Muscle of back (tissue), 11 donors: ENCODE measurements around the gene PRKAG2. TPM values are rescaled to one million over a fixed set of nuclear protein-coding genes. Genes with fewer than 3 reads are reported as not detected.

Experiments
- DNase-seq, 3 donors: peaks; one replicate each; pipeline versions ENCODE4 v3.0.0 to v3.0.0-alpha.2; 2013
- polyA plus RNA-seq, 10 donors: library from polyadenylated mRNA; unstranded; fragments of 120-200 nt; gene quantifications; one replicate each; pipeline ENCODE4 v1.2.1, GENCODE V29; 2013; ENCODE audit not compliant: insufficient read length in 10 of 10

Gene PRKAG2
- polyA plus RNA-seq, 10 donors: 11.5 to 17.2 (median 15.0) TPM

DNA sequence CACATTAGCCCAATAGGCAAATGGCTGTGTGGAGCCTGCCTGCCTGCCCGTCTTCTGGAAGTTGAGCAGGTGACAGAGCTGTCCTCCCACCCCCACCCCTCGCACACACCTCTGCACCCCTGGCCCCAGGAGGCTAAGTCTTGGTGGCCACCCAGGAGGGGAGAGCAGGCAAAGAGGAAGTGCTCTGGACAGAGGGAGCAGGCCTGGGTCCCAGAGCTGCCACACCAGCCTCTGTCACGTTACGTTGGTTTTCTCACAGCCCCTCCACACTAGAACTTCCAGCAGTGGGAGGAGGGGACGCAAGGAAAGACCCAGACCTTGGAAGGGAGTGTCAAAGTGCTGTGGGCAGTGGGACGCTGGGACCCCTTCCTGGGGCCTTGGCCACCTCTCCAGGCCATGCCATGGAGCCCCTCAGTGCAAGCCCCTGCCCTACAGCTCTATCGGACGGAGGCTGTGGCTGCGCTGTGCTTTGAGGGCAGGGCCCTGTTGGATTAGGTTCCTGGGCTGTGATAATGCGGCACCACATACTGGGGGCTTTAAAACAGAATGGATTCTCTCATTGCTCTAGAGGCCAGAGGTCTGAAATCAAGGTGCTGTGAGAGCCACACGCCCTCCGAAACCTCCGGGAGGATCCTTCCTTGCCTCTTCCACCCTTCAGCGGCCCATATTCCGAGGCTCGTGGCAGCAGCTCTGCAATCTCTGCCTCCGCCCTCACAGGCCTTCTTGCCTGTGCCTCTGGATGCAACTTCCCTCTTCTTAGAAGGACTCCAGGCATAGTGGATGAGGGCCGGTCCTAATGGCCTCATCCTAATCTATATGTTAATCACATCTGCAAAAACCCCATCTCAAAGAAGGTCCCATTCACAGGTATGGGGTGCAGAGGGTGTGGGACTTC, 9.9 kb downstream of the PRKAG2 start:
- no peak for DNase-seq

DNA sequence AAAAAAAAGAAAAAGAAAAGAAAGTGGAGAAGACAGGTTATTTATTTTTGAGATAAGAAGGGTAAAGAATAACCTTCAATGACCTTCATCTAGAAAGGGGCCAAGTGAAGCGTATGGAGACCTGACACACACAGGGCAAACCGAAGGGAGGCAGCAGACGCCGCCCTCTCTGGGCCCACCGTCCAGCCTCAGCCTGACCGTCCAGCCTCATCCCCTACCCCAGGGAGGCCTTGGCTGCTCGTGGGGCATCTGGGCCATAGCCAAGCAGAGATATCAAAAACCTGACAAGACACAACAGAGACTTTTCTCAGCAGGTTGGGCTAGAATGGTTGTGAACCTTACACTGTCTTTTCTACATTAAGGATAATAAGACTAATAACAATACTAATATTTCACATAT, 10.9 kb downstream of the PRKAG2 start:
- DNase-seq: no peak

DNA sequence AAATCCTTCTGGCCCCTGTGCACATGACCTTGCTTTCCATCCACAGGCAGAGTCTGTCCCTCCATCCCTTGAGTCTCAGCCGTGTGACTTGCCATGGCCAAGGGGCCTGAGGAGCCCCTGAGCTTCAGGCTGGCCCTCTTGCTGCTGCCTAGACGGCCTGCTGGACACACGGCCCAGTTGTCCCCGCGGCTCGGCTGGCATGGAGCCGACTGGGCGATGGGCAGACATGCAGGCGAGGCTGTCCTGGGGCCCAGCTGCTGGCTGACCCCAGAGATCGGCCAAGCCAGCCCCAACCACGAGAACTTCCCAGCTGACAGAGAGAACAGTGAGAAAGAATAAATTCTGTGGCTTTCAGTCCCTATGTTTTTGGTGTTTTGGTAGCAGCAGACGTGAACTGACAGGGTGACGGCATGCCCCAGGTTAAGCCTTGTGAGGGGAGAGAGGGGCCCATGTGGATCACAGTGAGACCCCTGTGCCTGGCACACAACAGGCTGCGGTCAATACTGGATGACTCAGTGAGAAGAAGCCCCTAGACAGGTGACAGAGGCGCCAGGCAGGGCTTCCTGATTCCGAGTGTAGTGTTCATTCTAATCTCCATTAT, 11.7 kb downstream of the PRKAG2 start:
- DNase-seq: no peak

DNA sequence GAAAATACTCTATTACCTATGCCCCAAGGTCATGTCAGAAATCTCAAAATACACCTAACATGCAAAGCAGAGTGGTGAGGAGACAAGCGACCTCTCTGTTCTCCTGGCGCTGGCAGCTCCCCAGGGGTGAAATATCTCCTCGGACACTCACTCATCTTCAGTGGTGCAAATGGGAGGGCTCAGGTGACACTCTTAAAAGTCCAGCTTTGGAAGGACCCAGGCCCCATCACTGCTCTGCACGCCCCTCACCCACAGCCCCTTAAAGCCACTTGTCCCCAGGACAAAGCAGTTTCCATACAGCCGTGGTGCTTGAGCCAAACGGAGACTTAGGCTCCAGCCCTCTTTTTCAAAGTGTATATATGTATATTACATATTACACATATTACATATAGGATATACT, 12.4 kb downstream of the PRKAG2 start:
- DNase-seq: no peak

DNA sequence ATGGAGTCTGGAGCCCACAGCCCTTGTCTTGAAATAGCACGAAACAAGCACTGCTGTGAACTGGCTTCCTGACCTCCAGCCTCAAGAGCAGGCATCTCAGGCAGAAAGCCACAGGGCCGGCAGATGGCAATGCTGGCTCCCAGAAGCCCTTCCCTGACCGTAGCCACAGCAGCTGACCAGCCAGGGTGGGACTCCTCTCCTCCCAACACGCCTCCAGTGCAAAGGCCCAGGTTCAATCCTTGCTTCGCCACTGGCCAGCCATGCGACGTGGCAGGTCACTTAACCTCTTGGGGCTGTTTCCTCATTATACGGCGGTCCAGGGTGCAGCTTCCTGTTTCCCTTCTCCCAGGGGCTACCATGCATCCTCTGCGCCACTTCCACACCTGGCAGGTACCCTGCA, 12.8 kb downstream of the PRKAG2 start:
- DNase-seq: no peak

DNA sequence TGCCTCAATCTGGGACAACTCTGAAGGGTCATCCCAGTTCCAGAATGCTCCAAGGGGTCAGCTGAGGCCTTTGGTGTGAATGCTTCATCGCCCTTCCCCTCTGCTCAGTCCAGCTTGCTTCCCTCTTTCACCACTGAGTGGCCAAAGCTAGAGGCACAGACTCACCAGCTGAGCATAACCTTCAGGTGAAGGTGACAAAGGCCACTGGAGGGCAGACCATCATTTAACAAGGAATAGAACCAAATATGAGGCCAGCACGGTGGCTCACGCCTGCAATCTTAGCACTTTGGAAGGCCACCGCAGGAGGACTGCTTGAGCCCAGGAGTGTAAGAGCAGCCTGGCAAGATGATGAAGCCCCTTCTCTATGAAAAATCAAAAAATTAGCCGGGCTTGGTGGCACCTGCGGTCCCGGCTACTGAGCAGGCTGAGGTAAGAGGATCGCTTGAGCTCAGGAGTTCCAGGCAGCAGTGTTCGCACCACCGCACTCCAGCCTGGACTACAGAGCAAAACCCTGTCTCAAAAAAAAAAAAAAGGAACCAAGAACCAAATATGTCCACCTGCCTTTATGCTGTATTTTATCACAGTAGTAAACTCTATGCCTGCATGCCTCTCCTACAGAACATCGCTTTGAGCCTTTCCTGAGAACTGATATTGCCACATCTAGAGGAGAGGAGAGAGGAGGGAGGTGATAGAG, 13.4 kb downstream of the PRKAG2 start:
- DNase-seq: no peak

DNA sequence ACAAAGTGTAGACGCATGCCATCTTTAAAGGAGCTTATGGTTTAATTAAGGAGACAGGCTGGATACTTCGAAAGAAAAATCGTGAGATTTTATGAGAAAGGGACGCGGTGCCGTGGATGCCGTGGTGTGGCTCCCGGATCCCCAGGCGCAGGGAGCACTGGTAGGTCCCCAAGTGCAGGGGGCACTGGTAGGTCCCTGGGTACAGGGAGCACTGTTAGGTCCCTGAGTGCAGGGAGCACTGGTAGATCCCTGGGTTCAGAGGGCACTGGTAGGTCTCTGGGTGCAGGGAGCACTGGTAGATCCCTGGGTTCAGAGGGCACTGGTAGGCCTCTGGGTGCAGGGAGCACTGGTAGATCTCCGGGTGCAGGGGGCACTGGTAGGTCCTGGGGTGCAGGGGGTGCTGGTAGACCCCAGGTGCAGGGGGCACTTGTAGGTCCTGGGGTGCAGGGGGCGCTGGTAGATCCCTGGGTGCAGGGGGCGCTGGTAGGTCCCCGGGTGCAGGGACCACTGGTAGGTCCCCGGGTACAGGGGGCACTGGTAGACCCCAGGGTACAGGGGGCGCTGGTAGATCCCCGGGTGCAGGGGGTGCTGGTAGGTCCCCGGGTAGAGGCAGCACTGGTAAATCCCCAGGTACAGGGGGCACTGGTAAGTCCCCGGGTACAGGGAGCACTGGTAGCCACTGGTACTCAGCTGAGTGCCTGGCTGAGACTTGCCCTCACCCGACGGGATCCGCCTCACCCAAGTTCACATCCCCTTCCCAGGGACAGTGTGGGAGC, 14.1 kb downstream of the PRKAG2 start:
- no peak for DNase-seq

DNA sequence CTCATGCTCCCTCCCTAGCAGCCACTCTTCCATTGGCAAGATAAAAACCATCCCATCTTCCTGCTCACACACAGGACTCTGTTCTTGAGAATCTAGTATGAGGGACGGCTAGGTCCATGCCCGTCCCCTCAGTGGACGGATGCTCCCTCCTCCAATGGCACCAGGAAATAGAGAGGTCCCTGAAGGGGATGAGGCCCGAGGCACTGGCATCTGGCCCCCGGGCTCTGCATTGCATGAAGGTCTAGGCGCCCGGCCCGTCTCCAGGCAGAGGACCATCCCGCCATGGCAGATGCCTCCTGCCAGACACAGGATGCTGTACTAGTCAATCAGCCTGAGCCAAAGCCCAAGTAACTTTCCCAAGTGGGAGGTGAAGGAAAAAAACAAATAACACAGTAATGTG, 15.0 kb downstream of the PRKAG2 start:
- no peak for DNase-seq

DNA sequence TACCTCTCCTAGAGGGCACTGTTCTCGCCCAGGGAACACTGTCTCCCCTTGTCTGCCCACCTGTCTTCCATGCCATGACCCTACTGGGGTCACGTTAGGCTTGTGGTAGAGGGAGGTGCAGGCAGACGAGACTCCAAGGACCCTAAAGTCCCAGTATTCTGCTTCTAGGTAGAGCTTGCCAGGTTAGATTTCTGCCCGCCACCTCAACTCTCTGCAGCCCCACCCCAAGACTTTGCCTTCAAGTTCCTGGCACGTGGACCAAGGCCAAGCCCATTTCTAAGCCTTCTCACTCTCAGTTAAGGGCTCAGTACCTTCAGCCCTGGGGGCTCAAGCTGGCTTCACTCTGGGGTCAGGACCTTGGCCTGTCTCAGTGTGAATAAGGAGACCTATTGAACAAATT, 16.1 kb downstream of the PRKAG2 start:
- no peak for DNase-seq

DNA sequence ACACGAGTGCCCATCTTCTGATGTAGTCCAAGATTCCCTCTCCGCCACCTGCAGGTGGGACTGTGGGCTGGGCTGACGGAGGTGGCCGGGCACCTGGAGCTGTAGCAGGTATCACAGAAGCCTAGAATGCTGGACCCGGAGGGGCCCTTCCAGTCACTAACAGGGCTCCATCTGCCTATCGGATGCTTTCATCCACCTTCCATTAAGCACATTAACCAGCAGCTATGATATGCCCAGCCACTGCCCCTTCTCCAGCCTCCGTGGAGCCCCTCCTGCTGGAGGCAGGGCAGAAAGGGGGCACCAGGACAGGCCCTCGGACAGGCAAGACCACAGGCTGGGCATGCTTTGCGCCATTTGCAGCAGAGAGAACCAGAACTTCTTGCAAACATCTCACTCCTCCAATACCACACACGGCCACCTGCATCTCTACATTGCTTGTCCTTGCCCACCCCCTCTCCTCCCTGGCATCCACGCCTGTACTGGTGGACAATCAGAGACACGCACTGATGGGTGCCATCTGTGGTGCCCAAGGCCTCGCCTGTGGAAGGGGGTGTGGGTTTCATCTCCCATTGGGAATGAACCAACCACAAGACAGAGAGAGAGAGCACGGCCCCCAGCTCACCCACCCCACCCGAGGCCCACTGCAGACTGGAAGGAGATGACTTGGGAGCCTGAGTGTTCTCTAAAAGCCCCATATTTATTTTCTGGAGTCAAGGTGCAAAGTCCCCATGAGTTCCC, 16.8 kb downstream of the PRKAG2 start:
- no peak for DNase-seq

DNA sequence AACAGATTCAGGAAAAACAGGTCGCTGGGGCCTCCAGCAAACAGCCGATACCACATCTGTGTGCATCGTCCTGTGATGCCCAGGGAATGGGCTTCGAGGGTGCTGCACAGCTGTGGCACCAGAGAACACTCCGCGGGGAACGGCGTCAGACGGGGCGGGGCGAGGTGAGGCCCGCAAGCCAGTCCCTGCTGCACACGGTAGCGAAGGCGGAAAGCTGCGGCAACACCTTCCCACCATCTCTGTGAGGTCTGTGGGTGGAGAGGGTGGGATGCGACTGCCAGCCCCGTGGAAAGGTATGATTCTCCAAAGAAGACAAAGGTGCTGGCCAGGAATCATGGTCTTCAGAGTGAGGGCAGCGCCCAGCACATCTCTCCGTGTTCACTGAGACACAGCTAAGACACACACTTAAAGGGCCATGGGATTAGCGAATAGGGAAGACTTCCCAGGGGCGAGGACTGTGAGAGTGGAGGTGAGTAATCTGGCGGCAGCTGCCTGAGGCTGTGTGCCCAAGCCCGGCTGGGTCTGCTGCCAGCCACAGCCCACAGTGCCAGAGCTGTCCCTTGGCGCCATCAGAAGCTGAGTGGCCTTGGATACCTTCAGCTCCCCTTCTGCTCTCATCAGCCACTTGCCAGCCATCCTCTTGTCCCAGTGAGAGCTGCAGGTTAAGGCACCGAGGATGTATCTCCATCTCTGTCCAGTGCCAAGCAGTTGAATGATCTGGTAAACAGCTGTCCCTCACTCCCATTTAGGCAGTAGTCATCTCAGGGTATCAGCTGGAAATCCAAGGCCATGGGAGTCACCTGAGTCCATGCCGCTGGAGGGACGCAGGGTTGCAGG, 17.6 kb downstream of the PRKAG2 start:
- no peak for DNase-seq

DNA sequence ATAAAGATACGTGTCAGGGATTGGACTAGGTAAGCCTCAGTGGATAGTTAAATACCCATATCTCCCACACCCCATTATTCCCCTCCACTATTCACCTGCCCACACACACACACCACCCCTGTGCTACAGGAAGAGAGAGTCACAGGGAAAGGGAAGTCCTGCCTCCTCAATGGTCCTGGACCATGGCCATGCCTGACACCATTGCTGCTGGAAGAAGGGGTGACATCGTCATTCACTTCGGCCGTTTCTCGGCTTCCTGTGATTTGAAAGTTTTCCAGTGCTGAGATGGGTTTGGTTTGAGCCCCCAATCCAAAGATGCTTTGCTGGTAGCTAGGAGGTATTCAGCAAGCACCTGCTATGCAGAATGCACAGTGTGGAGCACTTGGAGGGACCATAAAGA, 18.5 kb downstream of the PRKAG2 start:
- DNase-seq: no peak

DNA sequence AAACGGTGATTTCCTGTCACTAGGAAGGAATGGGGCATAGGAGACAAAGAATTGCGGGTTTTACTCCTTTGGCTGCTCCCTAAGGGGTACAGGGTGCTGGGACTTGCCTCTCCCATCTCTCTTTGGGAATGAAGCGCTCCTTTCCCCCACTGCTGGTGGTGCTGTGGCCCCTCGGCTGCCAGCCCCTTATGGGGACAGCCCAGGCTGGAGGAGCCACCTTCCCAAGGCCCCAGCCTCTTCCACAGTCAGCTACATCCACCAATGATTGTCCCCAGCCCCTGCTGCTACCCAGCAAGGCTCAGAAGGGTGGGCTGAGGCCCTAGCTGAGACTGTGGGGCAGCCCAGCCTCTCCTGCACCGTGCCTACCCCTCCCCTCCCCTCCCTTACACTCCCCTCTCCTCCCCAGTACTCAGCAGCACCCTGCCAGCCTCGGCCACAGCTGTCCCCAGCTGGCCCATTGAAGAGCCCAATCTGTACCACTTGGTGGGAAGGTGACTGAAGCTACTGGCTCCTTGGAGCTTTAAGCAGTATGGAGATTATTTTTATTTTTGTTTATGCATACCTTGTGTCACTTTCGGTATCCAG, 19.0 kb downstream of the PRKAG2 start:
- DNase-seq: no peak

DNA sequence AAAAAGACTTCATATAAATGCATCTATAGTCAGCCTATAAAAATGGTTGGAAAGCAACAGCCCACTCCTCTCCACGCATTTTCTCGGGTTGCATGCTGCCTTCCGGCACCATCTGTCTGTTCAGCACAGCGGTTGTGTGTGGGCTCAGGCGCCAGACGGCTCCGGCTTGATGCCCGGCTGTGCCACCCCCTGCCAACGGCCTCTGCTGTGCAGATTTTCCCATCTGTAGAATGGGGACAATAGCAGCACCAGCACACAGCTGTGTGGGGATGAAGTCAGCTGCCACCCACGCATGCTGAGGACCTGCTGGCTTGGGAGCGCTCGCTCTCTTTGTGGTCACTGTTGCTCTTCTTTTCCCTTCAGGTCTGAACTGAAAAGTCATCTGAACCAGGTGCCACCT, 19.5 kb downstream of the PRKAG2 start:
- DNase-seq: no peak

DNA sequence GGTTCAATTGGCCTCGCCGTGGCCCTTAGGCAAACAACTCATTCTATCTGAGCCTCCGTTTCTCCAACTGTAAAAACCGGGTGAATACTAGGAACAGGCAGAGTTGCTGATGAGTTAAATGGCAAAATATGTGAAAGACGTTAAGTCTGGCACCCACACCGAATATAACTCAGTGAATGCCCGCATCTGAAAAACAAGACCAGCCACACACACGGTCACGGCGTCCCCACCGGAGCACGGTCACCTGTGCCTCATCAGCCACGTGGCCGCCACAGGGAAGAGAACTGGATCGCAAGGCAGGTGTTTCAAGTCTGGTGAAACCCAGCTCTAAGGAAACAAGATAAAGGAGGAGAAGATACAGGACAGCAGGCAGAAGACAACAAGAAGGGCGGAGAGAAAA, 20.4 kb downstream of the PRKAG2 start:
- DNase-seq: no peak

DNA sequence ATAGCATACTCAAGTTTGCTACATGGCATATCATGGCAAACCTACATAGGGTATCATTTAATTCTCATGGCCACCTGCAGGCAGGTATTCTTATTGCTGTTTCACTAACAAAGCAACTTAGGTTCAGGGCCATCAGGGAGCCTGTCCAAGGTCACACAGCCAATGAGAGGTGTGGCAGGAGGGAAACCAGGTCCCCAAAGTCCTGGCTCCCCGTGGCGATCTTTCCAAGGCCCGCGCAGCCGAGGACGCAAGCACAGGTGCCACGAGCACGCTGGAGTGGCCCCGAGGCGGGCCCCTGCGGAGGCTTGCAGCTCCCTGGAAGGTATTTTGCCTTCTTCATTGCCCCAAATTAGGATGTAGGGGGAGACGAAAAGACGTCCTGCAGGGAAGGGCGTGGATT, 20.8 kb downstream of the PRKAG2 start:
- no peak for DNase-seq

DNA sequence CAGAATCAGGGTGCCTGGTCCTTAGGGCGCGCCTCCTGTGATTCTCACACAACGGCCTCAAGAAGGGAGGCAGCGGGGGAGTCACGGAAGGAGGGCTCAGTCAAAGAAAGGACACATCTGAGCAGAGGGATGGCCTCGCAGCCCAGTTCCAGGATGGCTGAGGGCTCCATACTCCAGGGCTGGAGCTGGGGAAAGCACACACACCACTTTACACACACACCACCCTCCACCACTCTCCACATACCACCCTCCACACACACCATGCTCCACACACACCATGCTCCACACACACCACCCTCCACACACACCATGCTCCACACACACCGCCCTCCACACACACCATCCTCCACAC, 22.2 kb downstream of the PRKAG2 start:
- DNase-seq: no peak

DNA sequence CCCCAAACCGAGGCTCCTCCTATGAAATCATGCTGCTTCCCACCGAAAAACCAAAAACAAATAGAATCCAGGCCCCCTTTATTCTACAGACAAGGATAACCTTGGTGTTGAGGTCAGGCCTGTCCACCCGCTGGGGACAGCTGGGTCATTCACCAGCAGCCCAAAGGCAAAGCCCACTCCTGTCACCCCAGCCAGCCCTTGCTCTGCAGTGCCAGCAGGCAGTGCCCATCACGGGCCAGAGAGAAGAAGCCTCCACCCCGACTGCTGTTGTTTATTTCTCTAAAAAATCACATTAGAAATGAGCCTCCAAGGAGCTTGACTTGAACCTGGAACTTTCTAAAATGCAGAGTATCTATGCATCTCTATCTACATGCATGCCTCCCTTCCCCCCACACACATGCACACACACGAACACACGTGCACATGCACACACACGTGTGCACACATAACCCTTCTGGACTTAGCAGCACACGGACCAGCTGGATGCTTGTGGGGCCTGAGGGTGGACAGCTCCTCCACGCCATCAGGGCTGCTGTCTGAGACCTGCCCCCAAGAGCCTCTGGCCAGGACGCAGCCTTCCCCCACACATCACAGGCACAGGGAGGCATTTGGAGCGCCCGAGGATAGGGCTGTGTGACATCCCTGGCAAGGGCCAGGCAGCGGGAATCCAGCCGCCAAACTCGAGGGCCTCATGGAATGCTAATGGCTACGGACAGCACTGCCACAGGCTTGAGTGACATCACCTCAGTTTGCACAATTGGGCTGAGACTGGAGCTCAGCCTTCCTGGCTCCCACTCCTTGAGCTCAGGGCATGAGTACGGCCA, 22.8 kb downstream of the PRKAG2 start:
- no peak for DNase-seq
